ENCODE data around the gene ELAPOR2.

GRCh38 chr7:87048839-87049238 is 10.6 kb downstream of the ELAPOR2 start:
- TF ChIP-seq, protein P1, sequence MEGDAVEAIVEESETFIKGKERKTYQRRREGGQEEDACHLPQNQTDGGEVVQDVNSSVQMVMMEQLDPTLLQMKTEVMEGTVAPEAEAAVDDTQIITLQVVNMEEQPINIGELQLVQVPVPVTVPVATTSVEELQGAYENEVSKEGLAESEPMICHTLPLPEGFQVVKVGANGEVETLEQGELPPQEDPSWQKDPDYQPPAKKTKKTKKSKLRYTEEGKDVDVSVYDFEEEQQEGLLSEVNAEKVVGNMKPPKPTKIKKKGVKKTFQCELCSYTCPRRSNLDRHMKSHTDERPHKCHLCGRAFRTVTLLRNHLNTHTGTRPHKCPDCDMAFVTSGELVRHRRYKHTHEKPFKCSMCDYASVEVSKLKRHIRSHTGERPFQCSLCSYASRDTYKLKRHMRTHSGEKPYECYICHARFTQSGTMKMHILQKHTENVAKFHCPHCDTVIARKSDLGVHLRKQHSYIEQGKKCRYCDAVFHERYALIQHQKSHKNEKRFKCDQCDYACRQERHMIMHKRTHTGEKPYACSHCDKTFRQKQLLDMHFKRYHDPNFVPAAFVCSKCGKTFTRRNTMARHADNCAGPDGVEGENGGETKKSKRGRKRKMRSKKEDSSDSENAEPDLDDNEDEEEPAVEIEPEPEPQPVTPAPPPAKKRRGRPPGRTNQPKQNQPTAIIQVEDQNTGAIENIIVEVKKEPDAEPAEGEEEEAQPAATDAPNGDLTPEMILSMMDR (IDR thresholded peaks at IDR 0.05), result no peak
- no peak for TF ChIP-seq EP300 (IDR thresholded peaks at IDR 0.05)
- no peak for TF ChIP-seq POLR2A (IDR thresholded peaks at IDR 0.05)
